H1 (cell line): ENCODE results near the gene CEACAM1.

Source experiments
- CTCF ChIP-seq, 3 experiments: IDR thresholded peaks; 1 replicate in 2 of 3; 2 replicates in 1 of 3; pipeline versions ENCODE4 v1.5.1 to v1.6.1; 2011; ENCODE audit warnings: low read length in 3 of 3, mild to moderate bottlenecking in 3 of 3, inconsistent platforms in 2 of 3, low read depth in 1 of 3, moderate library complexity in 1 of 3; ENCODE audit not compliant: insufficient read depth in 1 of 3; ENCODE audit errors: control extremely low read depth in 1 of 3
- EZH2 ChIP-seq: fragments of 200-600 bp; sonication (generic); IDR thresholded peaks from 2 replicates; pipeline ENCODE4 v1.7.1; 2012; ENCODE audit warnings: low read depth, mild to moderate bottlenecking, moderate library complexity, low read length, inconsistent platforms; ENCODE audit not compliant: severe bottlenecking
- MAX ChIP-seq: IDR thresholded peaks from 2 replicates; pipeline ENCODE4 v1.6.1; 2012; ENCODE audit warnings: inconsistent platforms
- POLR2AphosphoS5 ChIP-seq: IDR thresholded peaks from 2 replicates; pipeline ENCODE4 v1.6.1; 2011; ENCODE audit warnings: low read depth, low read length
- RFX5 ChIP-seq: IDR thresholded peaks from 2 replicates; pipeline ENCODE4 v1.6.1; 2011; ENCODE audit warnings: low read depth, low read length, improper control_type of control experiment, borderline replicate concordance
- SIX5 ChIP-seq: IDR thresholded peaks from 2 replicates; pipeline ENCODE4 v1.6.1; 2011; ENCODE audit warnings: mild to moderate bottlenecking, low read depth, low read length
- TCF12 ChIP-seq: IDR thresholded peaks from 2 replicates; pipeline ENCODE4 v1.6.1; 2011; ENCODE audit warnings: low read depth, mild to moderate bottlenecking, low read length

GRCh38 chr19:42573642-42574041 is 45.4 kb upstream of the CEACAM1 start:
- TF ChIP-seq RFX5, result no peak
- TF ChIP-seq SIX5, result no peak
- no peak for TF ChIP-seq TCF12
- TF ChIP-seq CTCF (IDR thresholded peaks at IDR 0.05; ENCODE audit: control extremely low read depth in 1 of 3, insufficient read depth in 1 of 3, low read depth in 1 of 3, low read length in 3 of 3), result no peak
- TF ChIP-seq POLR2AphosphoS5, result no peak
- TF ChIP-seq EZH2, result no peak
- no peak for TF ChIP-seq MAX
